ENCODE measurements around the gene PRM1.

The PRM1 gene

GRCh38 chr16:11273721-11274324 is 7.3 kb downstream of the PRM1 start:
- no peak for DNase-seq (ENCODE audit: low read depth in 2 of 2)

DNA sequence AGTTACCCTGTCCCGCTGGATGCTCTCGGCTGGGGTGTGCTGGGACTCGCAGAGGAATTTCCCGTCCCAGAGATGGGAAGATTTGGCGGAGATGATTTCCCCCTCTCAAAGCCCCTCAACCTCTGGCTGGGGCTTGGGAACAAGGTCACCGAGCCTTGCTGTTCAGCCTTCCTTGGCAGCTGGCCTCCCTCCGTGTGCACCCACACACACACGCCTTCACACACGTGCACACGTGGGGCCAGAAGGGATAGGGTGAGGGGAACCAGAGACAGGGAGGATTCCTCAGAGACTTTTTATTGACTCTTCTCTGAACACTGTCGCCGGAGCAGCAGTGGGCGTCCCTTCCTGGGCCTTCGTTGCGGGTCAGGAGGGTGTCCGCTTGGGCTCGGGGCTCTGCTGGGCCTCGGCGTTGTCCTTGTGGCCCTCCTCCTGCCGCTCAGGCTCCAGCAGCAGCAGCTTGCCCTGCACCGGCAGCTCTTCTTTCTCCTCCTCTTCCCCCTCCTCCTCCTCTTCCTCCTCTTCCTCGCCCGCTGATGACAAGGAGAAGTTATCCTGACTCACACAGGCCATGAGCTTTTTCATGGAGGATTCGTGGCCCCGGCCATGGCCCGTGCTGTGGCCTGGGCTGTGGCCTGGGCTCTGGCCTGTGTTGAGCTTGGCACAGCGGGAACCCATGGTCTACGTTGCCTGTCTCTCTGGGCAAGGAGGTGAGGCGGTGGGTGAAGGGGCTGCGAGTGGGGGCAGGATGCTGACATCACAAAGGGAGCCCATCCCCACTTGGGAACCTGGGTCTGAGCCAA is 8.0 kb downstream of the PRM1 start, which contains the start of gene PRM3:
PRM3 (minus strand) TSS at position 709 of the 800 bp plus-strand sequence; CDS start at position 675, 34 bp downstream.
- DNase-seq (ENCODE audit: low read depth in 2 of 2), result no peak

DNA sequence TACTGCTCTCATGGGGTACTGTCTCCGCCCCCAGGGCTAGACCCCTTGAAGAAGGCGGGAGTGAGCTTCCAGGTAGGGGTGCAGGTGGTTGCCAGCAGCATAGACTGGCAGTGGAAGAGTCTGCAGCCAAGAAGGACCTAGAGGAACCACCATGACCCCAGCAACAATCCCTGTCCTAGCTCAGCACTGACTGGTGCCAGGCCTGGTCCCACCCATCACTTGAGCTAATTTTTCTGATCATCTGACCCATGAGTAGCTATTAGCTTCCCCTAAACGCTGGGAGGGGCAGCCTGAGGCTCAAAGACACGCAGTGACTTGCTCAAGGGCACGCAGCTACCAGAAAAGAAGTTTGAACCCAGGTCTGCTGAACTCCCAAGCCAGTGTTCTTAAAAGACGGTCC is 8.6 kb downstream of the PRM1 start:
- no peak for DNase-seq (ENCODE audit: low read depth in 2 of 2)

DNA sequence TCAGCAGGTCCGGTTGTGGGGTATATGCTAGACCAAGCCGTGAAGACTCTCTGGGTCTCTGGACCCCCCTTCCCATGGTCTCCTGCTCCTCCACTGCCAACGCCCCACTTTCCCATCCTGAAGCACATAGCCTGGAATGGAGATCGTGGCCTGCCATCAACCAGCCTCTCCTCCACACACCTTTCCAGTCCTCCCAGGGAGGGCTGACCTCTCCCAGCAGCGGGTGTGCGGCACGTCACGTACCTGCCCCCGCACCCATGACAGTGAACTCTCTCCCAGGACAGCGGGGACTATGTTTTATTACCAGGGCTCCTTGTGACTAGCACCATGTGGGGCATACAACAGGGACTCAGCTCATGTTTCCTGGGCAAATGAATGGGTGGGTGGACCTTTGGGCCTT is 9.5 kb downstream of the PRM1 start:
- DNase-seq (ENCODE audit: low read depth in 2 of 2), result no peak

DNA sequence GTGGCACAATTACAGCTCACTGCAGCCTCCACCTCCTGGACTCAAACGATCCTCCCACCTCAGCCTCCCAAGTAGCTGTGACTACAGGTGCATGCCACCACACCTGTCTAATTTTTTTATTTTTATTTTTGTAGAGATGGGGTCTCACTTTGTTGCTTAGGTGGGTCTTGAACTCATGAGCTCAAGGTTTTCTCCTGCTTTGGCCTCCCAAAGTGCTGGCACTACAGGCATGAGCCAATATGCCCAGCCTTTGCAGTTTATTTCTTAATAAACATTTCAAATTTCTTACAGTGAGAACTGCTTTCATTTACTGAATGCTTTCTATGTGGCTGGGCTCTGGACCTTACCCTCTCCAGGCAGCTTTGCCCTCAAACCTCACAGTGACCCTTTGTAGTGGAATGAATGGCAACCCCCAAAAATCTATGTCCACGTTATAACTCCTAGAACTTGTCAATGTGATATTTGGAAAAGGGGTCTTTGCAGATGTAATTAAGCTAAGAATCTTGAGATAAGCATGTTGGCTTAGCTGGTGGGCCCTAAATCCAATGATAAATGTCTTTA is 10.4 kb downstream of the PRM1 start:
- no peak for DNase-seq (ENCODE audit: low read depth in 2 of 2)

GRCh38 chr16:11268921-11269375 is 12.2 kb downstream of the PRM1 start, which contains the start of gene TNP2:
TNP2 (minus strand) TSS chr16:11269325; CDS start chr16:11269262, 63 bp downstream.
- no peak for DNase-seq (ENCODE audit: low read depth in 2 of 2)

GRCh38 chr16:11265124-11265523 is 16.0 kb downstream of the PRM1 start:
- no peak for DNase-seq (ENCODE audit: low read depth in 2 of 2)

GRCh38 chr16:11264155-11264832 is 16.8 kb downstream of the PRM1 start:
- no peak for DNase-seq (ENCODE audit: low read depth in 2 of 2)

- DNase-seq (ENCODE audit: low read depth in 2 of 2), result peak; percentile 59
Measured at GRCh38 chr16:11263737-11264136, 17.4 kb downstream of the PRM1 start.

- DNase-seq (ENCODE audit: low read depth in 2 of 2), result no peak
Measured at GRCh38 chr16:11262915-11263314, 18.2 kb downstream of the PRM1 start.

DNA sequence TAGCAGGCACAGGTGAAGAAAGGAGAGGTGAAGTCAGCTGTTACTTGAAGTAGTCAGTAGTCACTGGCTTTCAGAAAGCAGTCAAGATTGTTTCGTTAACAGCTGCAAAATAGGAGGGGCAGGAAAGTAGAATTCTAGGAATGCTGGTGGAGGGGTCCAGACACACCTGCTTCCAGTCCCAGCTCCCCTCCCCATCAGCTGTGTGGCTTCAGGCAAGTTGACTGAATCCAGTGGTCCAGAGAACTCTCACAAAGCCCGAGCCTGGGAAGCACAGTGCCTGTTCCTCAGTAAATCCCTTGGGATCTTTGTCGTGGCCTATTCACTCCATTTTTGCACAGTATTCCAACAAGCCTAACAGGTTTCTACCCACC is 20.5 kb downstream of the PRM1 start:
- DNase-seq (ENCODE audit: low read depth in 2 of 2), result no peak

DNA sequence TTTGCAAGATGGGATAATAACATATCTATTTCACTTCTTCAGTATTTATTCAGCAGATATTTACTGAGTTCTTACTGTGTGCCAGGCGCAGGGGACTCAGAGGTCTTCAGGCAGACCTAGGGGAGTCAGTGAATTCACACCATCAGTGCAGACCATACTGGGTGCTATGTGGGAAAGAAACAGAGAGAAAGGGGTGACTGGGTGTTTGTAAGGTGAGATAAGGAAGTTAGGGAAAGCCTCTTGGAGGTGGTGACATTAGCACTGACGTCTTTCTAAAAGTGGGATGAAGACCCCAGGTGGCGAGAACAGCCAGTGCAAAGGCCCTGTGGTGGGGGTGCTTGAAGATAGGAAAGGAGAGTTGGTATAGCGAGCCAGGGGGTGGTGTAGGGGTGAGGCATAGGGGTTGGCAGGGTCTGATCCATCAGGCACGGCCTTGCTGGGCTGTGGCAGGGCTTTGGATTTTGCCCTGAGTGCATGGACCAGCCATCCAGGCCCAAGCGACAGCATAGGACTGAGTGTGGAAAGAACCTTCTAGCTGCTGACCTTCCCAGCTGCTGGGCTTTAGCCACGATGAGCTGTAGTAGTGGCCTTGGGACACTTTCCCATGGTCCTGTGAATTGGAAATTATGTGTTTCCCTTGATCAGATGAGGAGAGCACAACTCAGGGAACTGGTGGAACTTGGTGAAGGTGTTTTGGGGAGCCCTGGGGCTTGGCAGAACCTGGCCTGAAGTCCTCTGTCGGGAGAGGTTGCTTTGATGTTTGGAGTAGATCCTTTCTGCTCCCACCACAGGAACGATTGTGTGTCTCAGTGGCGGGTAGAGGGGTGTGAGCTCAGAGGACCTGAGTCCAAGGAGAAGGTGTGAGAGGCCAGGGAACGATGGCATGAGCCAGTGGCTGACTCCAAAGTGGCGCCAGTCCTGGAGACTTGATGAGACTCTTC is 21.2 kb downstream of the PRM1 start:
- no peak for DNase-seq (ENCODE audit: low read depth in 2 of 2)

DNA sequence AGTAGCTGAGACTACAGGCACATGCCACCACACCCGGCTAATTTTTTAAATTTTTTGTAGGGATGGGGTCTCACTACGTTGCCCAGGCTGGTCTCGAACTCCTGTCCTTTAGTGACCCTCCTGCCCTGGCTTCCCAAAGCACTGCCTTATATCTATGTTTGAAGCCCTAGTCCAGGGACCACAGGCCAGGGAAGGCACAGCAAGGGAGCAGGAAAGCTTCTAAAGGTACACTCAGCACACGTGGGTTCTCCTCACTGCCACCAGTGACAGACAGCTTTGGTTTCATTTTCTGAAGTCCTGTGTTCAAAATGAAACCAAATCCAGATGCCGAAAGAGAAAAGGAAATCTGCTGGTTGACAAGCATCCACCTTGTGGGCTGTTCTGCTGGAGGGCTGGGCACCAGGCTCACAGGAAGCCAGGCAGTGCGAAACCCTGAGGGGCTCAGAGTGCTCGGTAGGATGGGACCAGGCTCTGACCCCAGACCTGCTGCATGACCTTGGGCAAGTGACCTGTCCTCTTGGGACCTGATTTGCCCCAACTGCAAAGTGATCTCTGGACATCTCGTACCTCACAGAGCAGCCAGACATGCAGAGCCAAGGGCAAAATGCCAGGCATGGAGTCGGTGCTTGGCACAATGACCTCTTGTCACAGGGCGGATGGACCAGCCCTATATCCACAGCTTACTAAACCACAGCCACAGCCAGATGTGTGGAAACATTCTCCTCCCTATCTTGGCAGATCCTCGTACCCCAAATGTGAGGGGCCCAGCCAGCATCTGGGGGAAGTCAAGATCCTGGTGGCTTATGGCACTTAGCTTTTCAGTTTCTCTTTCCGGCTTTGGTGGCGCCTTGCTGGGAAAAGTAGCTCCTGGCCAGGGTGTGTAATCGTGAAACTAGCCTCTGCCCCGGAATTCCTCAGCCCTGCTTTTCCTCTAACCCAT is 22.3 kb downstream of the PRM1 start:
- DNase-seq (ENCODE audit: low read depth in 2 of 2), result no peak

- peak in 1 of 2 donors; percentile 62 for DNase-seq (ENCODE audit: low read depth in 2 of 2)
Measured at GRCh38 chr16:11257131-11257938, 23.8 kb downstream of the PRM1 start.

GRCh38 chr16:11256661-11257130 is 24.4 kb downstream of the PRM1 start:
- DNase-seq (ENCODE audit: low read depth in 2 of 2), result peak in 1 of 2 donors; percentile 49

GRCh38 chr16:11255737-11256660 is 25.1 kb downstream of the PRM1 start, which contains the start of gene SOCS1:
SOCS1 (minus strand) TSS chr16:11256204; CDS start chr16:11255478, 726 bp downstream.
- peak; percentile 77 to 84 for DNase-seq (ENCODE audit: low read depth in 2 of 2)

DNA sequence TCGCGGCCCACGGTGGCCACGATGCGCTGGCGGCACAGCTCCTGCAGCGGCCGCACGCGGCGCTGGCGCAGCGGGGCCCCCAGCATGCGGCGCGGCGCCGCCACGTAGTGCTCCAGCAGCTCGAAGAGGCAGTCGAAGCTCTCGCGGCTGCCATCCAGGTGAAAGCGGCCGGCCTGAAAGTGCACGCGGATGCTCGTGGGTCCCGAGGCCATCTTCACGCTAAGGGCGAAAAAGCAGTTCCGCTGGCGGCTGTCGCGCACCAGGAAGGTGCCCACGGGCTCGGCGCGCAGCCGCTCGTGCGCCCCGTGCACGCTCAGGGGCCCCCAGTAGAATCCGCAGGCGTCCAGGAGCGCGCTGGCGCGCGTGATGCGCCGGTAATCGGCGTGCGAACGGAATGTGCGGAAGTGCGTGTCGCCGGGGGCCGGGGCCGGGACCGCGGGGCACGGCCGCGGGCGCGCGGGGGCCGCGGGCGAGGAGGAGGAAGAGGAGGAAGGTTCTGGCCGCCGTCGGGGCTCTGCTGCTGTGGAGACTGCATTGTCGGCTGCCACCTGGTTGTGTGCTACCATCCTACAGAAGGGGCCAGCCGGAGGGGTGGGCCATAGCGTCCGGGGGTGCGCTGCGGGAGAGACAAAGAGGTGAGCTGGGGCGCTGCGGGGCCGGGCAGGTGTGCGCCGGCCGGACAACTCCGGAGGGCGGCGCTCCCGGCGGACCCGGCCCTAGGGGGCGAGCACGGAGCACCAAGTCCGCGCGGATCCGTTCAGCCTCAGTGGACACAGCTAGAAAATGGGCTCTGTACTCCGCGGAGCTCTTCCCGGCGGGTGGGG is 26.0 kb downstream of the PRM1 start:
- DNase-seq (ENCODE audit: low read depth in 2 of 2), result no peak

All from stimulated activated CD4-positive, alpha-beta T cell treated with anti-CD3 and anti-CD28 coated beads, Interleukin-15, amount 100 ng/mL, for 48 hours (primary cell).